Measurements from ENCODE around the gene SEMA5A. TPM values are rescaled to one million over a fixed set of nuclear protein-coding genes. Genes with fewer than 3 reads are reported as not detected.

SEMA5A gene
- total RNA-seq, 1 donor from 2014 or later: 1.6 TPM

DNA sequence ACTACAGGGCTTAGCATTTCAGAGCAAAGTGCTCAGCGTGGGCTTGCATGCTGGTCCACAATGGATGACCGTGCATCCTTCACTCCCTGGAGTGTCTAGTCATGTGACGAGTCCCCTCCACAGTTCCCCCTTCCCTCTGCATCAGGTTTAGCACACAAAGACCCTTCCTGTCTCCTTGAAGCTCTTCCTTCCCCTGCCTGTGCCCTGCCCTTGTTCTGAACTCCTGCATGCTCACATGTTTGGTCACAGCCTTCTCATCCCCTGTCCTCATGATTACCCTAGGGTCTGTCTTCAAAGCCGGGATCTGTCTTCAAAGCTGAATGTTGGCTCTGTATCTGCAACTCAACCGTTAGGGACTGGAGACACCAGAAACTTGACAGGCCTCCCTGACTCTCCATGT is 388.9 kb downstream of the SEMA5A start:
- TF ChIP-seq, protein P1, sequence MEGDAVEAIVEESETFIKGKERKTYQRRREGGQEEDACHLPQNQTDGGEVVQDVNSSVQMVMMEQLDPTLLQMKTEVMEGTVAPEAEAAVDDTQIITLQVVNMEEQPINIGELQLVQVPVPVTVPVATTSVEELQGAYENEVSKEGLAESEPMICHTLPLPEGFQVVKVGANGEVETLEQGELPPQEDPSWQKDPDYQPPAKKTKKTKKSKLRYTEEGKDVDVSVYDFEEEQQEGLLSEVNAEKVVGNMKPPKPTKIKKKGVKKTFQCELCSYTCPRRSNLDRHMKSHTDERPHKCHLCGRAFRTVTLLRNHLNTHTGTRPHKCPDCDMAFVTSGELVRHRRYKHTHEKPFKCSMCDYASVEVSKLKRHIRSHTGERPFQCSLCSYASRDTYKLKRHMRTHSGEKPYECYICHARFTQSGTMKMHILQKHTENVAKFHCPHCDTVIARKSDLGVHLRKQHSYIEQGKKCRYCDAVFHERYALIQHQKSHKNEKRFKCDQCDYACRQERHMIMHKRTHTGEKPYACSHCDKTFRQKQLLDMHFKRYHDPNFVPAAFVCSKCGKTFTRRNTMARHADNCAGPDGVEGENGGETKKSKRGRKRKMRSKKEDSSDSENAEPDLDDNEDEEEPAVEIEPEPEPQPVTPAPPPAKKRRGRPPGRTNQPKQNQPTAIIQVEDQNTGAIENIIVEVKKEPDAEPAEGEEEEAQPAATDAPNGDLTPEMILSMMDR (IDR thresholded peaks at IDR 0.05; ENCODE audit: insufficient read depth, low read length, severe bottlenecking): no peak
- no peak overlapping the region for H3K4me3 ChIP-seq (ENCODE audit: low read depth, low read length)

DNA sequence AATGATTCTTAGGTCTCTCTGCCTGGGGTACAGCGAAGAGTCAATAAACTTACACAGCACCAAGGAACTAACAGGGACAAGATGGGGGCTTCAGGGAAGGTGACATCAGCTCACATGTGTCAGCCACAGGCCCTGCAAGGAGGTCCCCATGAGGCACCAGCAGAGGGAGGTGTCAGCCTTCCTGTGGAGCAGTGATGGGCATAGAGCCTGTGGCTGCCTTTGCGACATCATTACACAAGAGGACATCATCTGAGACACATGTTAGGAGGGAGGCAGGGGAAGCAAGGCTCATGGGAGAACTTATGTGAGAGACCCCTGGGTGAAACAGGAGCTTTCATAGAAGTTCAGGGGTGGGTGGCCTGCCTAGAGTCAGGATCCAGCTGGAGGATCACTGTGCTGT is 389.6 kb downstream of the SEMA5A start:
- Histone ChIP-seq H3K36me3 (ENCODE audit: control insufficient read depth, insufficient read depth, low read length) (no peaks in the 10 kb centered on the region), H3K27me3 (ENCODE audit: control insufficient read depth, insufficient read depth, low read length) (no peaks in the 10 kb centered on the region), H3K4me3 (ENCODE audit: low read depth, low read length) (no peak overlapping the region)
- no peak for FAIRE-seq
- peak; percentile 64 for DNase-seq (ENCODE audit: low read depth)
- TF ChIP-seq, protein P1 (IDR thresholded peaks at IDR 0.05; ENCODE audit: insufficient read depth, low read length, severe bottlenecking): peak; percentile 80

More for the DNA sequence above, 388.9 kb downstream of the SEMA5A start:
- Histone ChIP-seq H3K27me3 (ENCODE audit: control insufficient read depth, insufficient read depth, low read length) (no peaks in the 10 kb centered on the region), H3K36me3 (ENCODE audit: control insufficient read depth, insufficient read depth, low read length) (no peaks in the 10 kb centered on the region)
- FAIRE-seq: no peak
- no peak for DNase-seq (ENCODE audit: low read depth)

DNA sequence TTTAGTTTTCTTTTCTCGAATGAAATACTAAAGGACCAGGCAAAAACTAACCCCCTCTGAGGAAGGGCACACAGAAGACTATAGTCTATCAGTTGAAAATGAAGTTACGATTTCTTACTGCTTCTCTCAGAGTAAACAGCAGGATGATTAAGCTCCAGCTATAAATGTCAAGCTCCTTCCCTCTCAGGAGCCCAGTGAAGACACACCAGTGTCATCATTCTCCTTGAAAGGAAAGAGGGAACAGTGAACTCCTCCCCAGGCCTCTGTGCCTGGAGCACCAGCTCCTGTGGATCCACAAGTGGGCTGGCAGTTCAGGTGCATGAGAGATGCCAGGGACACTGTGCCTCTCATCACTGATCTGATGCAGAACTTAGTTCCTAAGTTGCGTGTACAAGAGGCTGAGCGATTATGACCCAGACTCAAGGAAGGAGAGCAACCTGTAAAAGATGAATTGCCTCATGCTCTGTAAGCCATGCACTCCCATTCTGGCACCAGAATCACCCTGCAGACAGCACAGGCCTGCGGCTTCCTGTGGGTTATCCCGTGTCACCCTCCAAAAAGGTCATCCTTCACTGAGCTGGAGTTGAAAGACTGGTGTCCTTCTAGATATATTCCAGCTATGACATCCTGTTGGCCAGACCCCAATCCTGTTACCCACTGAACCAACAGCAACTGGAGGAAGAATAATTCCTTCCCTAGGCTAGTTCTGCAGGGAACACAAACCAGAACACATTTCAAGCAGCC is 394.0 kb downstream of the SEMA5A start:
- DNase-seq (ENCODE audit: low read depth) (no peak), FAIRE-seq (no peak)
- TF ChIP-seq, protein P1 (IDR thresholded peaks at IDR 0.05; ENCODE audit: insufficient read depth, low read length, severe bottlenecking): no peak

DNA sequence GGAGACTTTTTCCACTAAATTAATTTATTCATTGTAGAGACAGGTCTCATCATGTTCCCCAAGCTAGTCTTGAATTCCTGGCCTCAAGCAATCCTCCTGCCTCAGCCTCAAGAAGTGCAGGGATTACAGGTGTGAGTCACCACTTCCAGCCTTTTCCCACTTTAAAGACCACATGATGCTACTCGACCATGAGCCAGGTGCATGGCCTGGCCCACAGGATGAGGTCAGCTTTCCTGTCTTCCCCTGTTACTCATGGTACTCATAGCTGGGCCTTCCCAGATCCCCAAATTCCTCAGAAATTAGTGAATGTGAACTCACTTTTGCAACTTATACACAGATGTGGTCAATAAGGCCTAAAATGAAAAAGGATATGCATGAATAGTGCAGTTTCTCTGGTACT is 395.9 kb downstream of the SEMA5A start:
- DNase-seq (ENCODE audit: low read depth) (peak; percentile 100), FAIRE-seq (no peak)
- no peaks in the 10 kb centered on the region for H3K36me3 ChIP-seq (ENCODE audit: control insufficient read depth, insufficient read depth, low read length)
- no peaks in the 10 kb centered on the region for H3K27me3 ChIP-seq (ENCODE audit: control insufficient read depth, insufficient read depth, low read length)
- H3K4me3 ChIP-seq (ENCODE audit: low read depth, low read length): no peak overlapping the region
- TF ChIP-seq, protein P1 (IDR thresholded peaks at IDR 0.05; ENCODE audit: insufficient read depth, low read length, severe bottlenecking): no peak

More for the DNA sequence above, 394.0 kb downstream of the SEMA5A start:
- H3K36me3 ChIP-seq (ENCODE audit: control insufficient read depth, insufficient read depth, low read length): no peaks in the 10 kb centered on the region
- no peaks in the 10 kb centered on the region for H3K27me3 ChIP-seq (ENCODE audit: control insufficient read depth, insufficient read depth, low read length)
- no peak overlapping the region for H3K4me3 ChIP-seq (ENCODE audit: low read depth, low read length)

DNA sequence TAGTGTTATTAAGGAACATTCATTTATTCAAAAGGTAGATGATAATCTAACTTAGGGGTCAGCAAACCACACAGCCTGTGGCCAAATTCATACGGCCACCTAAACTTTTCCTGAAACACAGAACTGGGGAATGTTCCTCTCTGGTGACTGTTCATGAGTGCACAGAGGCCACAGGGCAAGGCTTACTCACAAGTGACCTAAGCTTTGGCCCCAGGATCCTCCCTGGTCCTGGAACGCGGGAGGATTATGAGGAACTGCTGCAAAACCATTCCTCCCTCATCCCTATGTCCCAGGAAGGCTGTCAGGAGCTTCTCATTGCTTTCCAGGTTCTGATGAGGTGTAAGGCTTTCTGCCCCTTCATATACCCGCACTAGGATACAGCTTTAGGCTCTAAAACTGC is 397.6 kb downstream of the SEMA5A start:
- FAIRE-seq (no peak), DNase-seq (ENCODE audit: low read depth) (peak; percentile 22)
- TF ChIP-seq, protein P1 (IDR thresholded peaks at IDR 0.05; ENCODE audit: insufficient read depth, low read length, severe bottlenecking): no peak
- Histone ChIP-seq H3K4me3 (ENCODE audit: low read depth, low read length) (no peak overlapping the region), H3K27me3 (ENCODE audit: control insufficient read depth, insufficient read depth, low read length) (no peaks in the 10 kb centered on the region), H3K36me3 (ENCODE audit: control insufficient read depth, insufficient read depth, low read length) (no peaks in the 10 kb centered on the region)

DNA sequence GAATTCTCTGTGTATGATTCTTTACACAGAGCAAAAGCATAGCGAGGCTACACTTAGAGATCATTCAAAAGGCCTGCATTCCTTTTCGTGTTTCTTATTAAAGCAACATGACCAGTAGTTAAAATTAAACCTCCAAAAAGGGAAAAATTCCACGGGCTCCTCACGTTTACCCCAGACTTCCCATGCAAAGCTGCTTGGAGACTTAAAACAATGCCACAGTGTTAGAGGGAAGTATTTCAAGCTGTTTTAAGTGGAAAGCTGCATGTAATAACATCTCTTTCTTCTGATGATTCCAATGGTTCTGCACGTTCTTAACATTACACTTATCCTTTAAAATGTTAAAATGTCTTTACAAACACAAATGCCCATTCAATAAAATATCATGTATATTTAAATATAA is 405.2 kb downstream of the SEMA5A start:
- no peaks in the 10 kb centered on the region for H3K36me3 ChIP-seq (ENCODE audit: control insufficient read depth, insufficient read depth, low read length)
- H3K27me3 ChIP-seq (ENCODE audit: control insufficient read depth, insufficient read depth, low read length): no peaks in the 10 kb centered on the region
- no peak for FAIRE-seq
- TF ChIP-seq, protein P1 (IDR thresholded peaks at IDR 0.05; ENCODE audit: insufficient read depth, low read length, severe bottlenecking): no peak
- DNase-seq (ENCODE audit: low read depth): no peak
- no peak overlapping the region for H3K4me3 ChIP-seq (ENCODE audit: low read depth, low read length)

Data from bronchial epithelial cell (primary cell).